ENCODE results near the gene KDM4C.
"Not testable (repeated sequence)": the region's sequence is repeated elsewhere in the genome, so short reads cannot be mapped to it uniquely, and the experiment has no call there.

KDM4C gene

DNA sequence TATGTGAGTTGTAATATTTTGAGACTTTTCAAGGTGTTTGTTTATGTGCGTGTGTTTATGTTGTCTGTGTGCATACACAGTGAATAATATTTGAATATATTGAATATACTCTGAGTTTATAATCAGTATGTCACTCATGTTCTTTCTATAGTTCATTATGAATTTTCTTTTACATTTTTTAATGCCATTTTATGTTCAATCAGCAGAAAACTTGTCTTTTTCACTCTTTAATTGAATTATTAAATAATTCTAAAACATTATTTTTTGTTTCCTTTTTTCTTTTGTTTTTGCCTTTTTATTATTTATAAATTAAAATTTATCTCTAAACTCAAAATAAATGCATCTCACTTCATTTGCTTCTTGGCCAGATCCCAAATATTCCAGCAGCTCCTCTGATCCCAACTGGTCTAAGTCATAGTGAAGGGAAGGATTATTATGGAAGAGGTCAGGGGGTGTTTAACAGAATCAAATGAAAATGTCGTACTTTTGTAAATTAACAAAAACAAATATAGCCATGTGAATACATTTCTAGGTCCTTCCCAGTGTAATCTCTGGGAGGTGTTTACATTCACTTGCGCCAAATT lies 188.9 kb downstream of the KDM4C start:
- peaks cover 24 to 26% of the 10 kb centered on the region in 2 experiments for H3K4me1 ChIP-seq (ENCODE audit: control insufficient read depth in 1 of 2, insufficient read depth in 1 of 2, low read depth in 1 of 2, low read length in 1 of 2)
- H3K9me3 ChIP-seq: no peaks in the 10 kb centered on the region
- H3K36me3 ChIP-seq: no peaks in the 10 kb centered on the region
- H3K27me3 ChIP-seq: no peaks in the 10 kb centered on the region
- no peak overlapping the region for H3K4me3 ChIP-seq (ENCODE audit: low read depth in 1 of 2, low read length in 1 of 2)
- TF ChIP-seq, protein P1, sequence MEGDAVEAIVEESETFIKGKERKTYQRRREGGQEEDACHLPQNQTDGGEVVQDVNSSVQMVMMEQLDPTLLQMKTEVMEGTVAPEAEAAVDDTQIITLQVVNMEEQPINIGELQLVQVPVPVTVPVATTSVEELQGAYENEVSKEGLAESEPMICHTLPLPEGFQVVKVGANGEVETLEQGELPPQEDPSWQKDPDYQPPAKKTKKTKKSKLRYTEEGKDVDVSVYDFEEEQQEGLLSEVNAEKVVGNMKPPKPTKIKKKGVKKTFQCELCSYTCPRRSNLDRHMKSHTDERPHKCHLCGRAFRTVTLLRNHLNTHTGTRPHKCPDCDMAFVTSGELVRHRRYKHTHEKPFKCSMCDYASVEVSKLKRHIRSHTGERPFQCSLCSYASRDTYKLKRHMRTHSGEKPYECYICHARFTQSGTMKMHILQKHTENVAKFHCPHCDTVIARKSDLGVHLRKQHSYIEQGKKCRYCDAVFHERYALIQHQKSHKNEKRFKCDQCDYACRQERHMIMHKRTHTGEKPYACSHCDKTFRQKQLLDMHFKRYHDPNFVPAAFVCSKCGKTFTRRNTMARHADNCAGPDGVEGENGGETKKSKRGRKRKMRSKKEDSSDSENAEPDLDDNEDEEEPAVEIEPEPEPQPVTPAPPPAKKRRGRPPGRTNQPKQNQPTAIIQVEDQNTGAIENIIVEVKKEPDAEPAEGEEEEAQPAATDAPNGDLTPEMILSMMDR (IDR thresholded peaks at IDR 0.05): no peak
- no peak overlapping the region for H3K27ac ChIP-seq

DNA sequence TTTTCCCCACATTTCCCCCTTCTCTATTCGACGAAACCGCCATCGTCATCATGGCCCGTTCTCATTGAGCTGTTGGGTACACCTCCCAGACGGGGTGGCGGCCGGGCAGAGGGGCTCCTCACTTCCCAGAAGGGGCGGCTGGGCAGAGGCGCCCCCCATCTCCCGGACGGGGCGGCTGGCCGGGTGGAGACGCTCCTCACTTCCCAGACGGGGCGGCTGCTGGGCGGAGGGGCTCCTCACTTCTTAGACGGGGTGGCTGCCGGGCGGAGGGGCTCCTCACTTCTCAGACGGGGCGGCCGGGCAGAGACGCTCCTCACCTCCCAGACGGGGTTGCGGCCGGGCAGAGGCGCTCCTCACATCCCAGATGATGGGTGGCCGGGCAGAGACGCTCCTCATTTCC lies 191.1 kb downstream of the KDM4C start:
- not testable (repeated sequence) for H3K9me3 ChIP-seq; H3K4me3 ChIP-seq (ENCODE audit: low read depth in 1 of 2, low read length in 1 of 2); H3K27ac ChIP-seq; H3K27me3 ChIP-seq; H3K4me1 ChIP-seq (ENCODE audit: control insufficient read depth in 1 of 2, insufficient read depth in 1 of 2, low read depth in 1 of 2, low read length in 1 of 2); H3K36me3 ChIP-seq

DNA sequence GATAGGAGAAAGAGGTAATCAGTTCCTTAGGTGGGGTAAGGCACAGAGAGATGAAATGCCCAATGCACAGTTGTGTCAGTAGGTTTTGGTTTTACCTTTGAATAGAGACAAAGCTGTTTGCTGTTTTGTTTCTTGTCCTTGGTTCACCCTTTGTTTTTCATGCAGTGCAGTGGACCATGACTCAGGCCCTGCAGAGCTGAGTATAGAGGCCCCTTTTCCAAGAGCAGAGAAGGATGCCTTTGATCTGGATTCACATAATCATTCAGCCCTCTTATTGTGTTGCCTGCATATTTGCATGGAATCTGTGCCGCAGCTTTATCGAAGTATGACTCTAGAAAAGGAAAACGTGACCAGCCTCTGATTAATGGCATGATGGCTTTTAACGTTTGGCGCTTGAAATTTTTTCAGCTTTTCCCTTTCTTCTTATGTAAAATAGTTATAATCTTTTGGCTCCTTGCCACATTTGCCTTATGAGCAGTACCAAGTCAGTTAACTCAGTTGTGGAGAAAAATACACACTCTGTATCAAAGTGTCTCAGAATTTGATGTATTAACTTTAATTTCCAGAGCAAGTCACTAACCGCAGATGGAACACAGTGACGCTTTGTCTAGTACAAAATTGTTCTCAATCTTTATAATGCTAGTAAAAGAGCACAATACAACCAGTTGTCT lies 197.6 kb downstream of the KDM4C start:
- Histone ChIP-seq H3K36me3 (no peaks in the 10 kb centered on the region), H3K9me3 (no peaks in the 10 kb centered on the region), H3K4me1 (ENCODE audit: control insufficient read depth in 1 of 2, insufficient read depth in 1 of 2, low read depth in 1 of 2, low read length in 1 of 2) (no peaks in the 10 kb centered on the region), H3K4me3 (ENCODE audit: low read depth in 1 of 2, low read length in 1 of 2) (no peak overlapping the region), H3K27me3 (no peaks in the 10 kb centered on the region), H3K27ac (no peak overlapping the region)
- TF ChIP-seq, protein P1 (IDR thresholded peaks at IDR 0.05): no peak

- no peaks in the 10 kb centered on the region for H3K9me3 ChIP-seq
- H3K36me3 ChIP-seq: no peaks in the 10 kb centered on the region
- H3K4me3 ChIP-seq (ENCODE audit: low read depth in 1 of 2, low read length in 1 of 2): no peak overlapping the region
- no peak overlapping the region for H3K27ac ChIP-seq
- H3K27me3 ChIP-seq: no peaks in the 10 kb centered on the region
- no peaks in the 10 kb centered on the region for H3K4me1 ChIP-seq (ENCODE audit: control insufficient read depth in 1 of 2, insufficient read depth in 1 of 2, low read depth in 1 of 2, low read length in 1 of 2)
- TF ChIP-seq, protein P1 (IDR thresholded peaks at IDR 0.05): no peak
Observed at GRCh38 chr9:6956879-6957278, 199.1 kb downstream of the KDM4C start.

DNA sequence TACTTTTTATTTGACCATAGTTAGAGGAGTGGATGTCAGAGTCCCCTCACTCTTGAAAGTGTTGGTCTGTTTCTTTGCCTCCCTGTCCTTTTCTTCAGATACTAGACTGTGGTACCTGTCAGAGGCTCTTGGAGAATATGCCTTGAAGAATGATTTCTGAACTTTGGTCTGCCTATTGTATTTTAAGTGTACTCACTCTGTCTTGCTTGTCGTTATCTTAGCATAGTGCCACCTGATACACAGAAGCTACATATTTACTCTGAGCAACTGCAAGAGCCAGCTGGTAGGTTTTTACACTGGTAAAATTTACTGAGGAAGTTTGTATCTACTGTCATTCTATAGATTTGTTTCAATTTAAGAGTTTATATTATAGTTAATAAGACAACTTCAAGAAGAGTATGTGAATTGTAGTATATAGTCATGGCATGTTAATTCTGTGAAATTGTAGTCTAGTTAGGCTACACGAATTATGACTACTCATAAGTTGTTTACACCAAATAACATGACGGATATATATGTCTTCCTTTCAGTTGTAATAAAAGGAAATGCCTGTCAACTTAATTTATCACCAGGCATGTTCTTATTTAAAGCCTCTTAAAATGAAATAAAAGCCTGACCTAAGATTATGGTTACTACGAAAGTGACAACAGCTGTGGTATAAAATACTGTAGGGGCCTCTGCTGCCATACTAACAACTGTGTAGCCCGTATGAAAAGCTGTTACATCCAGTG lies 201.7 kb downstream of the KDM4C start:
- Histone ChIP-seq H3K27ac (no peak overlapping the region), H3K4me3 (ENCODE audit: low read depth in 1 of 2, low read length in 1 of 2) (no peak overlapping the region), H3K9me3 (no peaks in the 10 kb centered on the region), H3K4me1 (ENCODE audit: control insufficient read depth in 1 of 2, insufficient read depth in 1 of 2, low read depth in 1 of 2, low read length in 1 of 2) (no peaks in the 10 kb centered on the region), H3K27me3 (no peaks in the 10 kb centered on the region), H3K36me3 (no peaks in the 10 kb centered on the region)
- TF ChIP-seq, protein P1 (IDR thresholded peaks at IDR 0.05): no peak

DNA sequence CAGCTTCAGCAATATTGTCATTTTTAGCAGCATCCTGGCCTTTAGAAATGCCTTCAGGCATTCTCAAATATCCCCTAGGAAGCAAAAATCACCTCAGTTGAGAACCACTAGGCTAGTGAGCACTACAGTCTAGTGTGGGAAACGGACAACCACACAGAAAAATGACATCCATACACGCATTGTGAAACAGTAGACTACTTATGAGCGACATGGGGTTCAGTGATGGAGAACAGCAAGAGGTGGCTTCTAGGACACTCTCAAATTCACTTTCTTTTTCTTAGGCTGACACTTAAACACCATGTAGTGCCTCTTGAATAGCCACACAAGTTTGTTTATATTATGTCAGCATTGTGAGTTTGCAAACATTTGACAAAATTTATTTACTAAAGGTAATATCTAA lies 203.0 kb downstream of the KDM4C start:
- Histone ChIP-seq H3K36me3 (no peaks in the 10 kb centered on the region), H3K27ac (no peak overlapping the region), H3K27me3 (no peaks in the 10 kb centered on the region), H3K4me1 (ENCODE audit: control insufficient read depth in 1 of 2, insufficient read depth in 1 of 2, low read depth in 1 of 2, low read length in 1 of 2) (no peaks in the 10 kb centered on the region), H3K9me3 (no peaks in the 10 kb centered on the region), H3K4me3 (ENCODE audit: low read depth in 1 of 2, low read length in 1 of 2) (no peak overlapping the region)
- TF ChIP-seq, protein P1 (IDR thresholded peaks at IDR 0.05): no peak
